HepG2 (cell line): ENCODE results near the gene STX2. TPM values are rescaled to one million over a fixed set of nuclear protein-coding genes. Genes with fewer than 3 reads are reported as not detected.

Experiments
- AKAP8 ChIP-seq: sonication (generic); formaldehyde crosslinking; IDR thresholded peaks from 2 replicates; pipeline ENCODE4 v1.5.1; 2020; ENCODE audit warnings: mild to moderate bottlenecking, missing genetic modification reagents
- CEBPB ChIP-seq: IDR thresholded peaks from 2 replicates; pipeline ENCODE4 v1.6.1; 2011; ENCODE audit warnings: low read depth, low read length, improper control_type of control experiment, borderline replicate concordance
- DPF2 ChIP-seq: sonication (generic); formaldehyde crosslinking; IDR thresholded peaks from 2 replicates; pipeline ENCODE4 v1.4.0; 2020; ENCODE audit warnings: mild to moderate bottlenecking, low read depth, missing genetic modification reagents, borderline replicate concordance
- FOSL1 ChIP-seq: sonication (generic); formaldehyde crosslinking; IDR thresholded peaks from 2 replicates; pipeline ENCODE4 v1.9.0; 2021; ENCODE audit warnings: missing genetic modification reagents, borderline replicate concordance
- FOSL2 ChIP-seq: sonication (generic); formaldehyde crosslinking; IDR thresholded peaks from 2 replicates; pipeline ENCODE4 v1.4.0; 2020; ENCODE audit warnings: missing genetic modification reagents
- GATAD2A ChIP-seq: IDR thresholded peaks from 2 replicates; pipeline ENCODE4 v1.6.1; 2016
- PATZ1 ChIP-seq: sonication (generic); formaldehyde crosslinking; IDR thresholded peaks from 2 replicates; pipeline ENCODE4 v1.4.0; 2020; ENCODE audit warnings: missing genetic modification reagents
- ZBTB33 ChIP-seq: sonication (generic); formaldehyde crosslinking; IDR thresholded peaks from 2 replicates; pipeline ENCODE4 v1.4.0; 2020; ENCODE audit warnings: missing genetic modification reagents
- ZNF646 ChIP-seq: sonication (generic); formaldehyde crosslinking; IDR thresholded peaks from 2 replicates; pipeline ENCODE4 v1.9.0; 2021; ENCODE audit warnings: mild to moderate bottlenecking, missing genetic modification reagents
- ZNF761 ChIP-seq: sonication (generic); formaldehyde crosslinking; conservative IDR thresholded peaks from 2 replicates; pipeline ENCODE4 v1.4.0; 2020; ENCODE audit warnings: mild to moderate bottlenecking, missing genetic modification reagents
- polyA plus RNA-seq, 8 experiments: library from polyadenylated mRNA; depleted of rRNA in 3 of 8; stranded (reverse) in 7 of 8; unstranded in 1 of 8; fragments of >200 nt; fragmentation: Illumina TruSeq in 4 of 8; extraction: Trizol in 4 of 8; gene quantifications; 2 replicates each; pipeline versions ENCODE4 v1.2.1 to v1.2.3, GENCODE V29; 2011 to 2016; ENCODE audit warnings: low read depth in 4 of 8, missing spikeins in 1 of 8, mixed read lengths in 1 of 8; ENCODE audit not compliant: insufficient read depth in 1 of 8
- total RNA-seq, 5 experiments: library from RNA; depleted of rRNA; stranded (reverse); fragments of >200 nt; fragmentation: Illumina TruSeq; extraction: Trizol; gene quantifications; 2 replicates each; pipeline ENCODE4 v1.2.3, GENCODE V29; 2016; ENCODE audit warnings: low read depth in 1 of 5
- TF ChIP-seq, protein P1 (sequence below): IDR thresholded peaks from 2 replicates; pipeline ENCODE4 v1.4.0; 2020; ENCODE audit warnings: mild to moderate bottlenecking, missing genetic modification reagents
- TF ChIP-seq, protein P2 (sequence below): sonication (generic); formaldehyde crosslinking; IDR thresholded peaks from 2 replicates; pipeline ENCODE4 v1.9.0; 2022; ENCODE audit warnings: missing genetic modification reagents, mild to moderate bottlenecking, borderline replicate concordance

STX2 gene
- total and polyA plus RNA-seq, 2 of the 13 experiments (the other 11 are each of a cell fraction or from before 2014, with no cell fraction given), result 13.4 to 25.1 TPM

- TF ChIP-seq, protein P1, sequence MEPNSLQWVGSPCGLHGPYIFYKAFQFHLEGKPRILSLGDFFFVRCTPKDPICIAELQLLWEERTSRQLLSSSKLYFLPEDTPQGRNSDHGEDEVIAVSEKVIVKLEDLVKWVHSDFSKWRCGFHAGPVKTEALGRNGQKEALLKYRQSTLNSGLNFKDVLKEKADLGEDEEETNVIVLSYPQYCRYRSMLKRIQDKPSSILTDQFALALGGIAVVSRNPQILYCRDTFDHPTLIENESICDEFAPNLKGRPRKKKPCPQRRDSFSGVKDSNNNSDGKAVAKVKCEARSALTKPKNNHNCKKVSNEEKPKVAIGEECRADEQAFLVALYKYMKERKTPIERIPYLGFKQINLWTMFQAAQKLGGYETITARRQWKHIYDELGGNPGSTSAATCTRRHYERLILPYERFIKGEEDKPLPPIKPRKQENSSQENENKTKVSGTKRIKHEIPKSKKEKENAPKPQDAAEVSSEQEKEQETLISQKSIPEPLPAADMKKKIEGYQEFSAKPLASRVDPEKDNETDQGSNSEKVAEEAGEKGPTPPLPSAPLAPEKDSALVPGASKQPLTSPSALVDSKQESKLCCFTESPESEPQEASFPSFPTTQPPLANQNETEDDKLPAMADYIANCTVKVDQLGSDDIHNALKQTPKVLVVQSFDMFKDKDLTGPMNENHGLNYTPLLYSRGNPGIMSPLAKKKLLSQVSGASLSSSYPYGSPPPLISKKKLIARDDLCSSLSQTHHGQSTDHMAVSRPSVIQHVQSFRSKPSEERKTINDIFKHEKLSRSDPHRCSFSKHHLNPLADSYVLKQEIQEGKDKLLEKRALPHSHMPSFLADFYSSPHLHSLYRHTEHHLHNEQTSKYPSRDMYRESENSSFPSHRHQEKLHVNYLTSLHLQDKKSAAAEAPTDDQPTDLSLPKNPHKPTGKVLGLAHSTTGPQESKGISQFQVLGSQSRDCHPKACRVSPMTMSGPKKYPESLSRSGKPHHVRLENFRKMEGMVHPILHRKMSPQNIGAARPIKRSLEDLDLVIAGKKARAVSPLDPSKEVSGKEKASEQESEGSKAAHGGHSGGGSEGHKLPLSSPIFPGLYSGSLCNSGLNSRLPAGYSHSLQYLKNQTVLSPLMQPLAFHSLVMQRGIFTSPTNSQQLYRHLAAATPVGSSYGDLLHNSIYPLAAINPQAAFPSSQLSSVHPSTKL (CRISPR knock-in tag), result 0 out of 2 replicates have a peak, but pooled peaks have one; percentile 10
- TF ChIP-seq FOSL1 (CRISPR knock-in tag) (no peak), ZBTB33 (CRISPR knock-in tag) (peak; percentile 72), GATAD2A (CRISPR knock-in tag) (0 out of 2 replicates have a peak, but pooled peaks have one; percentile 13), CEBPB (peak; percentile 93), DPF2 (CRISPR knock-in tag) (no peak), FOSL2 (CRISPR knock-in tag) (peak; percentile 55; the same call in 1 of the 2 replicates), ZNF646 (no peak), AKAP8 (CRISPR knock-in tag) (no peak), ZNF761 (CRISPR knock-in tag) (no peak), PATZ1 (CRISPR knock-in tag) (0 out of 2 replicates have a peak, but pooled peaks have one; percentile 15)
- TF ChIP-seq, protein P2, sequence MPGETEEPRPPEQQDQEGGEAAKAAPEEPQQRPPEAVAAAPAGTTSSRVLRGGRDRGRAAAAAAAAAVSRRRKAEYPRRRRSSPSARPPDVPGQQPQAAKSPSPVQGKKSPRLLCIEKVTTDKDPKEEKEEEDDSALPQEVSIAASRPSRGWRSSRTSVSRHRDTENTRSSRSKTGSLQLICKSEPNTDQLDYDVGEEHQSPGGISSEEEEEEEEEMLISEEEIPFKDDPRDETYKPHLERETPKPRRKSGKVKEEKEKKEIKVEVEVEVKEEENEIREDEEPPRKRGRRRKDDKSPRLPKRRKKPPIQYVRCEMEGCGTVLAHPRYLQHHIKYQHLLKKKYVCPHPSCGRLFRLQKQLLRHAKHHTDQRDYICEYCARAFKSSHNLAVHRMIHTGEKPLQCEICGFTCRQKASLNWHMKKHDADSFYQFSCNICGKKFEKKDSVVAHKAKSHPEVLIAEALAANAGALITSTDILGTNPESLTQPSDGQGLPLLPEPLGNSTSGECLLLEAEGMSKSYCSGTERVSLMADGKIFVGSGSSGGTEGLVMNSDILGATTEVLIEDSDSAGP (CRISPR knock-in tag), result no peak
These were observed 6.4 kb downstream of the STX2 start (continued) for GRCh38 chr12:130832561-130833209.
